ENCODE measurements around the gene ZNF283. TPM values are rescaled to one million over a fixed set of nuclear protein-coding genes. Genes with fewer than 3 reads are reported as not detected.

Gene ZNF283
- total and polyA plus RNA-seq, 9 of the 15 experiments (the other 6 are each of a cell fraction or from before 2014, with no cell fraction given): 6.0 to 19.5 (median 9.8) TPM

DNA sequence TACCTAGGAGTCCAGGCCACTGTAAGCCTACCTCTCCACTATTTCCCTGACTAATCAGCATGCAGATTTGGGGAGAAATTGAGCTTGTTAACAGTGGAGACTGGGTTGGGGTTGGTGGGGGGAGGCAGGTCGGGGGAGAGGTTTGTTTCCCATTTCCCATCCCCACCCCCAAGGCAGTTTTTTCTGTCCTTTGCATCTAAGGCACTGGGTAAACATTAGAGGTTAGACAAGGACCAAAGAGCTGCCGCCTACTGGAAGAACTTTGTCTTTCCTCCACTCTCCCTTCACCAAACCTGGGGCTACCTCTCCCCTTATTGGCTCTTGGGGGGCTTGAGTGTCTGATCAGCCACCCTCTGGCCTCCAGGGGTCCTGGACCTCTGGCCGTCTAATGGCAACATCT lies 47.3 kb upstream of the ZNF283 start (continued):
- TF ChIP-seq, protein P1, sequence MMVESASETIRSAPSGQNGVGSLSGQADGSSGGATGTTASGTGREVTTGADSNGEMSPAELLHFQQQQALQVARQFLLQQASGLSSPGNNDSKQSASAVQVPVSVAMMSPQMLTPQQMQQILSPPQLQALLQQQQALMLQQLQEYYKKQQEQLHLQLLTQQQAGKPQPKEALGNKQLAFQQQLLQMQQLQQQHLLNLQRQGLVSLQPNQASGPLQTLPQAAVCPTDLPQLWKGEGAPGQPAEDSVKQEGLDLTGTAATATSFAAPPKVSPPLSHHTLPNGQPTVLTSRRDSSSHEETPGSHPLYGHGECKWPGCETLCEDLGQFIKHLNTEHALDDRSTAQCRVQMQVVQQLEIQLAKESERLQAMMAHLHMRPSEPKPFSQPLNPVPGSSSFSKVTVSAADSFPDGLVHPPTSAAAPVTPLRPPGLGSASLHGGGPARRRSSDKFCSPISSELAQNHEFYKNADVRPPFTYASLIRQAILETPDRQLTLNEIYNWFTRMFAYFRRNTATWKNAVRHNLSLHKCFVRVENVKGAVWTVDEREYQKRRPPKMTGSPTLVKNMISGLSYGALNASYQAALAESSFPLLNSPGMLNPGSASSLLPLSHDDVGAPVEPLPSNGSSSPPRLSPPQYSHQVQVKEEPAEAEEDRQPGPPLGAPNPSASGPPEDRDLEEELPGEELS (CRISPR knock-in tag; IDR thresholded peaks at IDR 0.05; ENCODE audit: borderline replicate concordance): no peak
- TF ChIP-seq, protein P2, sequence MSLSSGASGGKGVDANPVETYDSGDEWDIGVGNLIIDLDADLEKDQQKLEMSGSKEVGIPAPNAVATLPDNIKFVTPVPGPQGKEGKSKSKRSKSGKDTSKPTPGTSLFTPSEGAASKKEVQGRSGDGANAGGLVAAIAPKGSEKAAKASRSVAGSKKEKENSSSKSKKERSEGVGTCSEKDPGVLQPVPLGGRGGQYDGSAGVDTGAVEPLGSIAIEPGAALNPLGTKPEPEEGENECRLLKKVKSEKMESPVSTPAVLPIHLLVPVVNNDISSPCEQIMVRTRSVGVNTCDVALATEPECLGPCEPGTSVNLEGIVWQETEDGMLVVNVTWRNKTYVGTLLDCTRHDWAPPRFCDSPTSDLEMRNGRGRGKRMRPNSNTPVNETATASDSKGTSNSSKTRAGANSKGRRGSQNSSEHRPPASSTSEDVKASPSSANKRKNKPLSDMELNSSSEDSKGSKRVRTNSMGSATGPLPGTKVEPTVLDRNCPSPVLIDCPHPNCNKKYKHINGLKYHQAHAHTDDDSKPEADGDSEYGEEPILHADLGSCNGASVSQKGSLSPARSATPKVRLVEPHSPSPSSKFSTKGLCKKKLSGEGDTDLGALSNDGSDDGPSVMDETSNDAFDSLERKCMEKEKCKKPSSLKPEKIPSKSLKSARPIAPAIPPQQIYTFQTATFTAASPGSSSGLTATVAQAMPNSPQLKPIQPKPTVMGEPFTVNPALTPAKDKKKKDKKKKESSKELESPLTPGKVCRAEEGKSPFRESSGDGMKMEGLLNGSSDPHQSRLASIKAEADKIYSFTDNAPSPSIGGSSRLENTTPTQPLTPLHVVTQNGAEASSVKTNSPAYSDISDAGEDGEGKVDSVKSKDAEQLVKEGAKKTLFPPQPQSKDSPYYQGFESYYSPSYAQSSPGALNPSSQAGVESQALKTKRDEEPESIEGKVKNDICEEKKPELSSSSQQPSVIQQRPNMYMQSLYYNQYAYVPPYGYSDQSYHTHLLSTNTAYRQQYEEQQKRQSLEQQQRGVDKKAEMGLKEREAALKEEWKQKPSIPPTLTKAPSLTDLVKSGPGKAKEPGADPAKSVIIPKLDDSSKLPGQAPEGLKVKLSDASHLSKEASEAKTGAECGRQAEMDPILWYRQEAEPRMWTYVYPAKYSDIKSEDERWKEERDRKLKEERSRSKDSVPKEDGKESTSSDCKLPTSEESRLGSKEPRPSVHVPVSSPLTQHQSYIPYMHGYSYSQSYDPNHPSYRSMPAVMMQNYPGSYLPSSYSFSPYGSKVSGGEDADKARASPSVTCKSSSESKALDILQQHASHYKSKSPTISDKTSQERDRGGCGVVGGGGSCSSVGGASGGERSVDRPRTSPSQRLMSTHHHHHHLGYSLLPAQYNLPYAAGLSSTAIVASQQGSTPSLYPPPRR (CRISPR knock-in tag; IDR thresholded peaks at IDR 0.05; ENCODE audit: borderline replicate concordance): no peak
- TF ChIP-seq FOXA1 (IDR thresholded peaks at IDR 0.05; ENCODE audit: borderline replicate concordance) (no peak), ZFP1 (CRISPR knock-in tag; IDR thresholded peaks at IDR 0.05) (no peak), NCOA1 (IDR thresholded peaks at IDR 0.05; ENCODE audit: low read depth) (peak; percentile 52; the same call in 1 of the 2 replicates), KLF16 (IDR thresholded peaks at IDR 0.05) (no peak), MAFF (IDR thresholded peaks at IDR 0.05; ENCODE audit: low read length) (no peak), POLR2H (tag; IDR thresholded peaks at IDR 0.05; ENCODE audit: low read depth) (no peak), KDM2B (CRISPR knock-in tag; IDR thresholded peaks at IDR 0.05) (no peak), TCF7 (IDR thresholded peaks at IDR 0.05; ENCODE audit: borderline replicate concordance) (no peak), SIRT6 (IDR thresholded peaks at IDR 0.05; ENCODE audit: low read depth, low read length) (no peak), ZNF395 (CRISPR knock-in tag; IDR thresholded peaks at IDR 0.05) (no peak), E2F6 (IDR thresholded peaks at IDR 0.05; ENCODE audit: borderline replicate concordance in 1 of 2, extremely low read depth in 1 of 2, insufficient read depth in 1 of 2, insufficient read length in 1 of 2, low read depth in 1 of 2, low read length in 1 of 2, poor library complexity in 1 of 2, severe bottlenecking in 1 of 2) (no peak), HDAC2 (IDR thresholded peaks at IDR 0.05) (no peak), LEF1 (IDR thresholded peaks at IDR 0.05) (peak; percentile 50; the same call in 1 of the 2 replicates), KDM1A (IDR thresholded peaks at IDR 0.05) (no peak), CTCFL (IDR thresholded peaks at IDR 0.05; ENCODE audit: borderline replicate concordance, insufficient read depth, low read depth, low read length, poor library complexity, severe bottlenecking) (peak; percentile 48)

Data from K562 (cell line).